HepG2 (cell line): ENCODE measurements around the gene SASH3. TPM values are rescaled to one million over a fixed set of nuclear protein-coding genes. Genes with fewer than 3 reads are reported as not detected.

Experiments
- ATAC-seq: fragments of 200-7000 bp; cut with Tn5 transposase; 3 replicates; pipeline ENCODE4 v1.9.1; 2020; ENCODE audit warnings: mild to moderate bottlenecking, moderate library complexity
- BruUV-seq: library from RNA; stranded (reverse); fragments of 400-500 nt; replicated peaks from 2 replicates; lab custom pipeline; 2021; lab: Mats Ljungman, UMichigan
- CTCF ChIA-PET: fragments of 300-600 bp; formaldehyde crosslinking; extraction: SDS; loops from one replicate; lab custom pipeline; 2021; ENCODE audit warnings: low total read pairs, inconsistent platforms, low intra/inter-chr PET ratio; lab: Yijun Ruan, JAX
- POLR2A ChIA-PET: fragments of 350-600 bp; sonication (Branson Sonifier 250); formaldehyde crosslinking; loops from one replicate; lab custom pipeline; 2020; ENCODE audit warnings: antibody characterized with exemption, inconsistent platforms; lab: Yijun Ruan, JAX
- DNase-seq: peaks from one replicate; pipeline ENCODE4 v3.0.0-alpha.2; 2015; ENCODE audit warnings: low spot score
- FAIRE-seq: peaks from 3 replicates; lab custom pipeline; 2011; peaks lifted over from hg19 to GRCh38; lab: Jason Lieb, UNC
- H2AFZ ChIP-seq: one replicate; pipeline ENCODE4 v1.6.1; 2011; ENCODE audit warnings: low read length, inconsistent platforms
- H3K27ac ChIP-seq: fragments of 300-600 bp; 3 replicates; pipeline ENCODE4 v1.8.0; 2011; ENCODE audit warnings: mixed run types, mild to moderate bottlenecking, mixed read lengths, low read length, inconsistent platforms; ENCODE audit not compliant: insufficient read depth; ENCODE audit errors: extremely low read length
- H3K27me3 ChIP-seq, 2 experiments: fragments of 200-600 bp in 1 of 2; 2 replicates in 1 of 2; 3 replicates in 1 of 2; pipeline versions ENCODE4 v1.6.0 to v1.8.0; 2011; ENCODE audit warnings: low read length in 2 of 2, mild to moderate bottlenecking in 2 of 2, moderate library complexity in 2 of 2, inconsistent platforms in 1 of 2; ENCODE audit not compliant: insufficient read depth in 2 of 2, control insufficient read depth in 1 of 2
- H3K36me3 ChIP-seq, 2 experiments: fragments of 200-600 bp in 1 of 2; replicated peaks in 1 of 2; 2 replicates in 1 of 2; 3 replicates in 1 of 2; pipeline versions ENCODE4 v1.5.1 to v1.8.0; 2011; ENCODE audit warnings: low read length in 2 of 2, inconsistent platforms in 1 of 2; ENCODE audit not compliant: insufficient read depth in 2 of 2, control insufficient read depth in 1 of 2
- H3K4me1 ChIP-seq: 2 replicates; pipeline ENCODE4 v1.5.1; 2012; ENCODE audit warnings: low read length, inconsistent platforms; ENCODE audit not compliant: insufficient read depth
- H3K4me2 ChIP-seq: 2 replicates; pipeline ENCODE4 v1.6.0; 2011; ENCODE audit warnings: low read depth, low read length, inconsistent platforms
- H3K4me3 ChIP-seq, 3 experiments: fragments of 200-600 bp in 1 of 3; sonication (generic), shearing (Covaris generic) in 1 of 3; replicated peaks in 1 of 3; 2 replicates each; pipeline ENCODE4 v1.5.1; 2011 to 2016; ENCODE audit warnings: low read length in 3 of 3, inconsistent platforms in 2 of 3, low read depth in 2 of 3, mild to moderate bottlenecking in 2 of 3, control low read depth in 1 of 3, mixed read lengths in 1 of 3; ENCODE audit not compliant: insufficient read depth in 1 of 3
- H3K79me2 ChIP-seq: one replicate; pipeline ENCODE4 v1.6.1; 2011; ENCODE audit warnings: low read length, inconsistent platforms; ENCODE audit not compliant: insufficient read depth
- H3K9ac ChIP-seq: 2 replicates; pipeline ENCODE4 v1.6.0; 2011; ENCODE audit warnings: mild to moderate bottlenecking, low read depth, low read length, inconsistent platforms; ENCODE audit not compliant: insufficient read depth
- H3K9me3 ChIP-seq: 2 replicates; pipeline ENCODE4 v1.5.1; 2012; ENCODE audit warnings: mild to moderate bottlenecking, low read length
- H4K20me1 ChIP-seq: 2 replicates; pipeline ENCODE4 v1.6.0; 2011; ENCODE audit warnings: inconsistent platforms, mild to moderate bottlenecking, low read length, moderate library complexity; ENCODE audit not compliant: insufficient read depth
- AGO2 ChIP-seq: fragments of 200-400 bp; formaldehyde crosslinking; optimal IDR thresholded peaks from 2 replicates; pipeline ENCODE3; 2017; ENCODE audit warnings: mild to moderate bottlenecking, low read depth, low read length, moderate library complexity
- ARNT2 ChIP-seq: sonication (generic); formaldehyde crosslinking; IDR thresholded peaks from 2 replicates; pipeline ENCODE4 v1.8.0; 2022; ENCODE audit warnings: mild to moderate bottlenecking, low read depth, missing genetic modification reagents, moderate library complexity
- BRD4 ChIP-seq: sonication (generic); formaldehyde crosslinking; IDR thresholded peaks from 2 replicates; pipeline ENCODE4 v1.4.0; 2020; ENCODE audit warnings: missing genetic modification reagents
- ERF ChIP-seq: IDR thresholded peaks from 2 replicates; pipeline ENCODE4 v1.6.1; 2018; ENCODE audit warnings: missing biosample characterization, missing genetic modification reagents
- GATAD2A ChIP-seq: IDR thresholded peaks from 2 replicates; pipeline ENCODE4 v1.6.1; 2016
- HMGA1 ChIP-seq: sonication (generic); formaldehyde crosslinking; conservative IDR thresholded peaks from 2 replicates; pipeline ENCODE4 v1.4.0; 2020; ENCODE audit warnings: missing genetic modification reagents
- PHF5A ChIP-seq: IDR thresholded peaks from one replicate; pipeline ENCODE4 v1.6.1; 2018; ENCODE audit warnings: low read depth, missing genetic modification reagents; ENCODE audit not compliant: unreplicated experiment
- RNF2 ChIP-seq: fragments of 450-650 bp; conservative IDR thresholded peaks from 2 replicates; pipeline ENCODE4 v1.6.1; 2016; ENCODE audit warnings: low read depth
- SP2 ChIP-seq: sonication (generic); formaldehyde crosslinking; IDR thresholded peaks from 2 replicates; pipeline ENCODE4 v1.5.1; 2020; ENCODE audit warnings: mild to moderate bottlenecking, missing genetic modification reagents
- ZMAT3 ChIP-seq: sonication (generic); formaldehyde crosslinking; conservative IDR thresholded peaks from 2 replicates; pipeline ENCODE4 v1.7.0; 2021; ENCODE audit warnings: missing genetic modification reagents
- ZNF224 ChIP-seq: sonication (generic); formaldehyde crosslinking; IDR thresholded peaks from 2 replicates; pipeline ENCODE4 v1.5.0; 2020; ENCODE audit warnings: mild to moderate bottlenecking, missing genetic modification reagents
- ZNF24 ChIP-seq: fragments of 450-650 bp; IDR thresholded peaks from 2 replicates; pipeline ENCODE4 v1.6.1; 2017; ENCODE audit warnings: antibody characterized with exemption, mild to moderate bottlenecking
- ZNF552 ChIP-seq: sonication (generic); formaldehyde crosslinking; IDR thresholded peaks from 2 replicates; pipeline ENCODE4 v1.9.0; 2022; ENCODE audit warnings: missing genetic modification reagents, mild to moderate bottlenecking, borderline replicate concordance
- WGBS: methylation state at CpG from one replicate; pipeline ENCODE4 v1.1.6; 2017; ENCODE audit warnings: low lambda C conversion rate; 5-methylcytosine and 5-hydroxymethylcytosine counted together
- in situ Hi-C: cut with HindIII; loops from 2 replicates; pipeline ENCODE4 v1.10.0; 2017; ENCODE audit warnings: low pct_unique_long_range_greater_than_20kb; ENCODE audit not compliant: extremely low pct_ligation_motif_present
- intact Hi-C: fragments of 100-400 bp; cut with micrococcal nuclease; formaldehyde crosslinking; loops from one replicate; pipeline ENCODE4 v1.10.0; 2022; ENCODE audit not compliant: unreplicated experiment
- polyA plus RNA-seq, 8 experiments: library from polyadenylated mRNA; depleted of rRNA in 3 of 8; stranded (reverse) in 7 of 8; unstranded in 1 of 8; fragments of >200 nt; fragmentation: Illumina TruSeq in 4 of 8; extraction: Trizol in 4 of 8; gene quantifications; 2 replicates each; pipeline versions ENCODE4 v1.2.1 to v1.2.3, GENCODE V29; 2011 to 2016; ENCODE audit warnings: low read depth in 4 of 8, missing spikeins in 1 of 8, mixed read lengths in 1 of 8; ENCODE audit not compliant: insufficient read depth in 1 of 8
- total RNA-seq, 5 experiments: library from RNA; depleted of rRNA; stranded (reverse); fragments of >200 nt; fragmentation: Illumina TruSeq; extraction: Trizol; gene quantifications; 2 replicates each; pipeline ENCODE4 v1.2.3, GENCODE V29; 2016; ENCODE audit warnings: low read depth in 1 of 5
- TF ChIP-seq, protein P1 (sequence below): sonication (generic); formaldehyde crosslinking; IDR thresholded peaks from 2 replicates; pipeline ENCODE4 v1.9.0; 2021; ENCODE audit warnings: missing genetic modification reagents, mild to moderate bottlenecking, borderline replicate concordance
- TF ChIP-seq, protein P2 (sequence below): sonication (generic); formaldehyde crosslinking; IDR thresholded peaks from 2 replicates; pipeline ENCODE4 v1.4.0; 2020; ENCODE audit warnings: mild to moderate bottlenecking, missing genetic modification reagents
- TF ChIP-seq, protein P3 (sequence below): fragments of 450-650 bp; IDR thresholded peaks from 2 replicates; pipeline ENCODE4 v1.6.1; 2017; ENCODE audit warnings: mild to moderate bottlenecking
- TF ChIP-seq, protein P4 (sequence below): sonication (generic); formaldehyde crosslinking; IDR thresholded peaks from 2 replicates; pipeline ENCODE4 v1.4.0; 2020; ENCODE audit warnings: missing genetic modification reagents
- TF ChIP-seq, protein P5 (sequence below): sonication (generic); formaldehyde crosslinking; conservative IDR thresholded peaks from 2 replicates; pipeline ENCODE4 v1.4.0; 2020; ENCODE audit warnings: missing genetic modification reagents

Gene SASH3
- total and polyA plus RNA-seq, 2 of the 13 experiments (the other 11 are each of a cell fraction or from before 2014, with no cell fraction given), result 0.08 TPM; not detected in 1

DNA sequence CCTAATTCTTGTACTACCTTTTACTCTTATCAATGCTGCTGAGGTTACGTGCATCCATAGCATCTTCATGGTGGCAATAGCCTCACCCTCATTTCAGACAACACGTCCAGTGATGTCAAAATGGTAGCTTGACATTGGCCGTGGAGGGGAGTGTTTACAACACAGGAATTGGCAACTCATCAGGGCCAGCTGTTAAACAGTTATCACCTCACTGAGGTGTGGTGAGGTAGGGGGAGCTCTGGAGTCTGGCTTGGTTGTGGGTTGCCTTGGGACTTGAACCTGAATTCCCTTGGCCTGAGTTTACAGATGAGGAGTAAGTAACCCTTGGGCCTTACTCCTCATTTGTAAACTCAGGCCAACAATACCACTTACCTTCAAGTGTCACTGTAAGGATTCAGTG lies 10.4 kb downstream of the SASH3 start:
- no peak overlapping the region for H3K4me2 ChIP-seq
- no peaks in the 10 kb centered on the region for H3K27me3 ChIP-seq
- intact Hi-C loops (no loop called here), in situ Hi-C loops (no loop called here)
- 100% methylated on average over 1 of the region's 3 CpGs for WGBS
- no TSS peak for BruUV-seq
- no peaks in the 10 kb centered on the region for H3K79me2 ChIP-seq
- H3K4me3 ChIP-seq, result no peak overlapping the region
- H3K27ac ChIP-seq, result no peak overlapping the region
- DNase-seq, result no peak
- FAIRE-seq, result no peak
- TF ChIP-seq, protein P1, sequence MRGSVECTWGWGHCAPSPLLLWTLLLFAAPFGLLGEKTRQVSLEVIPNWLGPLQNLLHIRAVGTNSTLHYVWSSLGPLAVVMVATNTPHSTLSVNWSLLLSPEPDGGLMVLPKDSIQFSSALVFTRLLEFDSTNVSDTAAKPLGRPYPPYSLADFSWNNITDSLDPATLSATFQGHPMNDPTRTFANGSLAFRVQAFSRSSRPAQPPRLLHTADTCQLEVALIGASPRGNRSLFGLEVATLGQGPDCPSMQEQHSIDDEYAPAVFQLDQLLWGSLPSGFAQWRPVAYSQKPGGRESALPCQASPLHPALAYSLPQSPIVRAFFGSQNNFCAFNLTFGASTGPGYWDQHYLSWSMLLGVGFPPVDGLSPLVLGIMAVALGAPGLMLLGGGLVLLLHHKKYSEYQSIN, result no peak
- TF ChIP-seq, protein P2, sequence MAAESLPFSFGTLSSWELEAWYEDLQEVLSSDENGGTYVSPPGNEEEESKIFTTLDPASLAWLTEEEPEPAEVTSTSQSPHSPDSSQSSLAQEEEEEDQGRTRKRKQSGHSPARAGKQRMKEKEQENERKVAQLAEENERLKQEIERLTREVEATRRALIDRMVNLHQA (CRISPR knock-in tag), result no peak
- TF ChIP-seq SP2 (CRISPR knock-in tag) (no peak), ZMAT3 (CRISPR knock-in tag) (no peak), ZNF552 (CRISPR knock-in tag) (no peak), BRD4 (CRISPR knock-in tag) (no peak), AGO2 (no peak), ARNT2 (CRISPR knock-in tag) (no peak), GATAD2A (CRISPR knock-in tag) (no peak), ZNF24 (no peak), ZNF224 (CRISPR knock-in tag) (no peak), RNF2 (no peak), HMGA1 (CRISPR knock-in tag) (no peak), PHF5A (no peak), ERF (CRISPR knock-in tag) (no peak)
- TF ChIP-seq, protein P3, sequence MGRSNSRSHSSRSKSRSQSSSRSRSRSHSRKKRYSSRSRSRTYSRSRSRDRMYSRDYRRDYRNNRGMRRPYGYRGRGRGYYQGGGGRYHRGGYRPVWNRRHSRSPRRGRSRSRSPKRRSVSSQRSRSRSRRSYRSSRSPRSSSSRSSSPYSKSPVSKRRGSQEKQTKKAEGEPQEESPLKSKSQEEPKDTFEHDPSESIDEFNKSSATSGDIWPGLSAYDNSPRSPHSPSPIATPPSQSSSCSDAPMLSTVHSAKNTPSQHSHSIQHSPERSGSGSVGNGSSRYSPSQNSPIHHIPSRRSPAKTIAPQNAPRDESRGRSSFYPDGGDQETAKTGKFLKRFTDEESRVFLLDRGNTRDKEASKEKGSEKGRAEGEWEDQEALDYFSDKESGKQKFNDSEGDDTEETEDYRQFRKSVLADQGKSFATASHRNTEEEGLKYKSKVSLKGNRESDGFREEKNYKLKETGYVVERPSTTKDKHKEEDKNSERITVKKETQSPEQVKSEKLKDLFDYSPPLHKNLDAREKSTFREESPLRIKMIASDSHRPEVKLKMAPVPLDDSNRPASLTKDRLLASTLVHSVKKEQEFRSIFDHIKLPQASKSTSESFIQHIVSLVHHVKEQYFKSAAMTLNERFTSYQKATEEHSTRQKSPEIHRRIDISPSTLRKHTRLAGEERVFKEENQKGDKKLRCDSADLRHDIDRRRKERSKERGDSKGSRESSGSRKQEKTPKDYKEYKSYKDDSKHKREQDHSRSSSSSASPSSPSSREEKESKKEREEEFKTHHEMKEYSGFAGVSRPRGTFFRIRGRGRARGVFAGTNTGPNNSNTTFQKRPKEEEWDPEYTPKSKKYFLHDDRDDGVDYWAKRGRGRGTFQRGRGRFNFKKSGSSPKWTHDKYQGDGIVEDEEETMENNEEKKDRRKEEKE, result no peak
- TF ChIP-seq, protein P4, sequence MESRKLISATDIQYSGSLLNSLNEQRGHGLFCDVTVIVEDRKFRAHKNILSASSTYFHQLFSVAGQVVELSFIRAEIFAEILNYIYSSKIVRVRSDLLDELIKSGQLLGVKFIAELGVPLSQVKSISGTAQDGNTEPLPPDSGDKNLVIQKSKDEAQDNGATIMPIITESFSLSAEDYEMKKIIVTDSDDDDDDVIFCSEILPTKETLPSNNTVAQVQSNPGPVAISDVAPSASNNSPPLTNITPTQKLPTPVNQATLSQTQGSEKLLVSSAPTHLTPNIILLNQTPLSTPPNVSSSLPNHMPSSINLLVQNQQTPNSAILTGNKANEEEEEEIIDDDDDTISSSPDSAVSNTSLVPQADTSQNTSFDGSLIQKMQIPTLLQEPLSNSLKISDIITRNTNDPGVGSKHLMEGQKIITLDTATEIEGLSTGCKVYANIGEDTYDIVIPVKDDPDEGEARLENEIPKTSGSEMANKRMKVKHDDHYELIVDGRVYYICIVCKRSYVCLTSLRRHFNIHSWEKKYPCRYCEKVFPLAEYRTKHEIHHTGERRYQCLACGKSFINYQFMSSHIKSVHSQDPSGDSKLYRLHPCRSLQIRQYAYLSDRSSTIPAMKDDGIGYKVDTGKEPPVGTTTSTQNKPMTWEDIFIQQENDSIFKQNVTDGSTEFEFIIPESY (CRISPR knock-in tag), result no peak
- TF ChIP-seq, protein P5, sequence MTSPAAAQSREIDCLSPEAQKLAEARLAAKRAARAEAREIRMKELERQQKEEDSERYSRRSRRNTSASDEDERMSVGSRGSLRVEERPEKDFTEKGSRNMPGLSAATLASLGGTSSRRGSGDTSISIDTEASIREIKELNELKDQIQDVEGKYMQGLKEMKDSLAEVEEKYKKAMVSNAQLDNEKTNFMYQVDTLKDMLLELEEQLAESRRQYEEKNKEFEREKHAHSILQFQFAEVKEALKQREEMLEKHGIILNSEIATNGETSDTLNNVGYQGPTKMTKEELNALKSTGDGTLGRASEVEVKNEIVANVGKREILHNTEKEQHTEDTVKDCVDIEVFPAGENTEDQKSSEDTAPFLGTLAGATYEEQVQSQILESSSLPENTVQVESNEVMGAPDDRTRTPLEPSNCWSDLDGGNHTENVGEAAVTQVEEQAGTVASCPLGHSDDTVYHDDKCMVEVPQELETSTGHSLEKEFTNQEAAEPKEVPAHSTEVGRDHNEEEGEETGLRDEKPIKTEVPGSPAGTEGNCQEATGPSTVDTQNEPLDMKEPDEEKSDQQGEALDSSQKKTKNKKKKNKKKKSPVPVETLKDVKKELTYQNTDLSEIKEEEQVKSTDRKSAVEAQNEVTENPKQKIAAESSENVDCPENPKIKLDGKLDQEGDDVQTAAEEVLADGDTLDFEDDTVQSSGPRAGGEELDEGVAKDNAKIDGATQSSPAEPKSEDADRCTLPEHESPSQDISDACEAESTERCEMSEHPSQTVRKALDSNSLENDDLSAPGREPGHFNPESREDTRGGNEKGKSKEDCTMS (CRISPR knock-in tag), result no peak
- no peak for ATAC-seq
- H3K4me1 ChIP-seq, result peaks cover 12% of the 10 kb centered on the region; the same call in 1 of the 2 replicates
- CTCF ChIA-PET, result no interaction called here
- H3K9ac ChIP-seq, result no peak overlapping the region
- H2AFZ ChIP-seq, result no peak overlapping the region
- no peaks in the 10 kb centered on the region for H4K20me1 ChIP-seq
- no peaks in the 10 kb centered on the region for H3K9me3 ChIP-seq
- H3K36me3 ChIP-seq, result no peaks in the 10 kb centered on the region
- POLR2A ChIA-PET, result no interaction called here
